ENCODE data around the gene PLXDC2. TPM values are rescaled to one million over a fixed set of nuclear protein-coding genes. Genes with fewer than 3 reads are reported as not detected.

The PLXDC2 gene
- total RNA-seq, 1 donor from 2014 or later: 73.1 TPM

- no peak overlapping the region for H3K27ac Mint-ChIP-seq (ENCODE audit: unreplicated experiment)
- H3K4me1 Mint-ChIP-seq (ENCODE audit: unreplicated experiment): no peaks in the 10 kb centered on the region
- H3K4me3 Mint-ChIP-seq (ENCODE audit: unreplicated experiment): no peak overlapping the region
- no peaks in the 10 kb centered on the region for H3K36me3 Mint-ChIP-seq (ENCODE audit: low read depth, unreplicated experiment)
- DNase-seq (ENCODE audit: low spot score): no peak
- no peaks in the 10 kb centered on the region for H3K9me3 Mint-ChIP-seq (ENCODE audit: unreplicated experiment)
- TF ChIP-seq, protein P1, sequence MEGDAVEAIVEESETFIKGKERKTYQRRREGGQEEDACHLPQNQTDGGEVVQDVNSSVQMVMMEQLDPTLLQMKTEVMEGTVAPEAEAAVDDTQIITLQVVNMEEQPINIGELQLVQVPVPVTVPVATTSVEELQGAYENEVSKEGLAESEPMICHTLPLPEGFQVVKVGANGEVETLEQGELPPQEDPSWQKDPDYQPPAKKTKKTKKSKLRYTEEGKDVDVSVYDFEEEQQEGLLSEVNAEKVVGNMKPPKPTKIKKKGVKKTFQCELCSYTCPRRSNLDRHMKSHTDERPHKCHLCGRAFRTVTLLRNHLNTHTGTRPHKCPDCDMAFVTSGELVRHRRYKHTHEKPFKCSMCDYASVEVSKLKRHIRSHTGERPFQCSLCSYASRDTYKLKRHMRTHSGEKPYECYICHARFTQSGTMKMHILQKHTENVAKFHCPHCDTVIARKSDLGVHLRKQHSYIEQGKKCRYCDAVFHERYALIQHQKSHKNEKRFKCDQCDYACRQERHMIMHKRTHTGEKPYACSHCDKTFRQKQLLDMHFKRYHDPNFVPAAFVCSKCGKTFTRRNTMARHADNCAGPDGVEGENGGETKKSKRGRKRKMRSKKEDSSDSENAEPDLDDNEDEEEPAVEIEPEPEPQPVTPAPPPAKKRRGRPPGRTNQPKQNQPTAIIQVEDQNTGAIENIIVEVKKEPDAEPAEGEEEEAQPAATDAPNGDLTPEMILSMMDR (IDR thresholded peaks at IDR 0.05; ENCODE audit: unreplicated experiment): no peak
- no peaks in the 10 kb centered on the region for H3K27me3 Mint-ChIP-seq (ENCODE audit: unreplicated experiment)
Measured at GRCh38 chr10:19876570-19876969, 60.3 kb downstream of the PLXDC2 start.

- DNase-seq (ENCODE audit: low spot score): no peak
- H3K9me3 Mint-ChIP-seq (ENCODE audit: unreplicated experiment): no peaks in the 10 kb centered on the region
- H3K36me3 Mint-ChIP-seq (ENCODE audit: low read depth, unreplicated experiment): no peaks in the 10 kb centered on the region
- H3K27me3 Mint-ChIP-seq (ENCODE audit: unreplicated experiment): no peaks in the 10 kb centered on the region
- TF ChIP-seq, protein P1 (IDR thresholded peaks at IDR 0.05; ENCODE audit: unreplicated experiment): no peak
- no peak overlapping the region for H3K27ac Mint-ChIP-seq (ENCODE audit: unreplicated experiment)
- H3K4me3 Mint-ChIP-seq (ENCODE audit: unreplicated experiment): no peak overlapping the region
- peaks cover 2% of the 10 kb centered on the region for H3K4me1 Mint-ChIP-seq (ENCODE audit: unreplicated experiment)
Measured at GRCh38 chr10:19877466-19878255, 61.4 kb downstream of the PLXDC2 start.

- H3K27me3 Mint-ChIP-seq (ENCODE audit: unreplicated experiment): no peaks in the 10 kb centered on the region
- TF ChIP-seq, protein P1 (IDR thresholded peaks at IDR 0.05; ENCODE audit: unreplicated experiment): no peak
- peaks cover 2% of the 10 kb centered on the region for H3K4me1 Mint-ChIP-seq (ENCODE audit: unreplicated experiment)
- H3K27ac Mint-ChIP-seq (ENCODE audit: unreplicated experiment): no peak overlapping the region
- no peak overlapping the region for H3K4me3 Mint-ChIP-seq (ENCODE audit: unreplicated experiment)
- H3K36me3 Mint-ChIP-seq (ENCODE audit: low read depth, unreplicated experiment): no peaks in the 10 kb centered on the region
- no peaks in the 10 kb centered on the region for H3K9me3 Mint-ChIP-seq (ENCODE audit: unreplicated experiment)
- DNase-seq (ENCODE audit: low spot score): no peak
Measured at GRCh38 chr10:19882621-19883020, 66.4 kb downstream of the PLXDC2 start.

DNA sequence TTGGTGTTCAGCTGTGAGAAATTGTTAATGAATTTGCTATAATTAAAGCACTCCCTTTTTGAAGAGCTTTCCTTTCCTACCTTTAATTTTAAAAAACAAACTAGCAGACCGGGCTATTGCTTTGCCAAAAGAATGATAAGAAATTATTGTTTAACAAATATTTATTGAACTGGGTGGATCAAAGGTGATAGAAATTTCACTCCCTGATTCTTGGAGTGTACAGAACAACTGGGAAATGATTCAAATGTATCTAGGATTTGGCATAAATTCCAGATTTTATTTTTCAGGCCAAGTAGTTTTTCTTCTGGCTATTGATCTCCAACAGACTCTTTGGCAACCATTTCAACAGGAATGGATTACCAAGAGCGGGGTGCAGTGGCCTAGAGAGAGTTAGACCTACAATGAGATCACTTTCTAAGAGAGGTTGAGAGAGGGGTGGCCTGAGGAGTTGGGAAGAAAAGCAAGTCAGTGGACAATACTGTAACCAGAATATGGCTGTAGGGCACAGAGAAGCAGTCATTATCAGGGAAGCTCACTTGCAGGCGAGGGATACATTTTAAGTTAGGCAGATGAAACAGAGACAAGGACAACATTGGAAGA is 71.9 kb downstream of the PLXDC2 start:
- peaks cover 8% of the 10 kb centered on the region for H3K4me1 Mint-ChIP-seq (ENCODE audit: unreplicated experiment)
- no peaks in the 10 kb centered on the region for H3K9me3 Mint-ChIP-seq (ENCODE audit: unreplicated experiment)
- no peak overlapping the region for H3K27ac Mint-ChIP-seq (ENCODE audit: unreplicated experiment)
- DNase-seq (ENCODE audit: low spot score): no peak
- H3K4me3 Mint-ChIP-seq (ENCODE audit: unreplicated experiment): no peak overlapping the region
- TF ChIP-seq, protein P1 (IDR thresholded peaks at IDR 0.05; ENCODE audit: unreplicated experiment): no peak
- H3K27me3 Mint-ChIP-seq (ENCODE audit: unreplicated experiment): no peaks in the 10 kb centered on the region
- H3K36me3 Mint-ChIP-seq (ENCODE audit: low read depth, unreplicated experiment): no peaks in the 10 kb centered on the region

GRCh38 chr10:19889256-19889655 is 73.0 kb downstream of the PLXDC2 start:
- no peaks in the 10 kb centered on the region for H3K9me3 Mint-ChIP-seq (ENCODE audit: unreplicated experiment)
- H3K4me3 Mint-ChIP-seq (ENCODE audit: unreplicated experiment): no peak overlapping the region
- H3K36me3 Mint-ChIP-seq (ENCODE audit: low read depth, unreplicated experiment): no peaks in the 10 kb centered on the region
- H3K27ac Mint-ChIP-seq (ENCODE audit: unreplicated experiment): no peak overlapping the region
- no peak for DNase-seq (ENCODE audit: low spot score)
- TF ChIP-seq, protein P1 (IDR thresholded peaks at IDR 0.05; ENCODE audit: unreplicated experiment): no peak
- H3K27me3 Mint-ChIP-seq (ENCODE audit: unreplicated experiment): no peaks in the 10 kb centered on the region
- H3K4me1 Mint-ChIP-seq (ENCODE audit: unreplicated experiment): peaks cover 8% of the 10 kb centered on the region

Measured in endothelial cell (in vitro differentiated cells).